Measurements from ENCODE around the gene SLC9B1.
"Not testable (repeated sequence)": the region's sequence is repeated elsewhere in the genome, so short reads cannot be mapped to it uniquely, and the experiment has no call there.

SLC9B1 gene

GRCh38 chr4:102877477-102878106, 141.9 kb downstream of the SLC9B1 start:
- DNase-seq = not testable (repeated sequence)

DNA sequence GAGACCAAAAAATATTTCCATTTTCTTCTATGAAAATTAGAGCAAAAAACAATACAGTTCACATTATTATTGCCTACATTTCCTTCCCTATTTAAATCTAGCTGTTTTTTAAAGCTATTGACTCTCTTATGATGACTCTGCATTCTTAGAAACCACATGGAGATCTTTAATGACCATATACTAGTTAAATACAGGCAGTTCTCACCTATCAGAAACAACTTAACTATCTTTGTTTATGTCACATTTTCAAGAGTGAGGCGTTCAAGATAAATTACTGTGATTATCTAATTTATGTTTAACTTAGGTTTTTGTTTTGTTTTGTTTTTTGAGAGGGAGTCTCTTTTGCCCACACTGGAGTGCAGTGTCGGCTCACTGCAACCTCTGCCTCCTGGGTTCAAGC, 147.7 kb downstream of the SLC9B1 start:
- DNase-seq = no peak

DNA sequence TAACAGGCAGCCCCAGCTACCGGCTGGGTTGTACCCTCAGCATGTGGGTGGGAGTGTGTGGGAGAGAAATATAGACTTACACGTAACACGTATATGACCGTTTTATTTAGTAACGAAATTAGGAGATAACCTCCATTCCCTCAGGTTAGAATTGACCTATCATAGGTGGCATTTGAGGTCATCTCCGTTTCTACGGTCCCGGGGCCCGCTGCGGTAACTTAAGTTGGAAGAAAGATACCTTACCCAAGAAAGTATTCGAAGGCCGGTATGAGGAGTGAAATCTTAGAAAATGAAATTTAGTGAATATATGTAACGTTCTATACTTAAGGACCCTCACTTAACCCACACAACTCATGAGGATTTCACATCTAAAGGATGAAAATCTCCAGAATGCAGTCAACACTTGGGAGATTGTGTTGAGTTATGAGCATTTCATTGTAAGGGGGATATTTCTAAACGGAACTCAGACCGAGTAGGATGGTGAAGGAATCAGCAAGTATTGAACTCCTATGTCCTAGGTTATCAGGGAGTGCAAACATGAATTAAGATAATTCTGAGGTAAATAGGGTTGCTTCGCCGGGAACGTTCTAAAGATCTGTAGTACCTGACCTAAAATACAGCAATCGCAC, 149.8 kb downstream of the SLC9B1 start:
- peak in 1 of 2 experiments; percentile 43 for DNase-seq

- DNase-seq = peak; percentile 69 to 83
These were observed 150.5 kb downstream of the SLC9B1 start, which contains the start of gene CISD2 for GRCh38 chr4:102868781-102869568. Gene CISD2, plus strand, starts transcription at chr4:102868992. Its CDS starts 93 bp downstream, at chr4:102869085.

DNA sequence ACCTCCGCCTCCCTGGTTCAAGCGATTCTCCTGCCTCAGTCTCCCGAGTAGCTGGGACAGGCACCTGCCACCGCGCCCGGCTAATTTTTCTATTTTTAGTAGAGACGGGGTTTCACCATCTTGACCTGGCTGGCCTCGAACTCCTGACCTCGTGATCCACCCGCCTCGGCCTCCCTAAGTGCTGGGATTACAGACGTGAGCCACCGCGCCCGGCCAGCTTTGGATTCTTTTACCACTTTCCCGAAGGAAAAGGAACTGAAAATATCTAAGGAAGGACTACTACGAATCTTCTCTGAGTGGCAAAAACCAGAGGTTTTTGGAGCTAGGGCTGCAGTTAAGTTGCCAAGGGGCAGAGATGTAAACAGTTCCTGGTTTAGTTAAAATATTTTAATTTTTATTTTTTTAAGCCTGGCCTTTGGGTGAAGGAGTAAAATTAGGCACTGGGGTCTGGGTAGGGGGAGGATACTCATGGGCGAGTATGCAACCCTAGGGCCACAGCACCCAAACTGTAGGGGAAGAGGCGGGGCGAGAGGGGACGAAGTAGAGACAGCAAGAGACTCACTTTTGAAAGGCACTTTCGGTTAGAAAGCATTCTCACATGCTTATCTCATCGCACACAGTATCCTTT, 151.2 kb downstream of the SLC9B1 start:
- no peak for DNase-seq

DNA sequence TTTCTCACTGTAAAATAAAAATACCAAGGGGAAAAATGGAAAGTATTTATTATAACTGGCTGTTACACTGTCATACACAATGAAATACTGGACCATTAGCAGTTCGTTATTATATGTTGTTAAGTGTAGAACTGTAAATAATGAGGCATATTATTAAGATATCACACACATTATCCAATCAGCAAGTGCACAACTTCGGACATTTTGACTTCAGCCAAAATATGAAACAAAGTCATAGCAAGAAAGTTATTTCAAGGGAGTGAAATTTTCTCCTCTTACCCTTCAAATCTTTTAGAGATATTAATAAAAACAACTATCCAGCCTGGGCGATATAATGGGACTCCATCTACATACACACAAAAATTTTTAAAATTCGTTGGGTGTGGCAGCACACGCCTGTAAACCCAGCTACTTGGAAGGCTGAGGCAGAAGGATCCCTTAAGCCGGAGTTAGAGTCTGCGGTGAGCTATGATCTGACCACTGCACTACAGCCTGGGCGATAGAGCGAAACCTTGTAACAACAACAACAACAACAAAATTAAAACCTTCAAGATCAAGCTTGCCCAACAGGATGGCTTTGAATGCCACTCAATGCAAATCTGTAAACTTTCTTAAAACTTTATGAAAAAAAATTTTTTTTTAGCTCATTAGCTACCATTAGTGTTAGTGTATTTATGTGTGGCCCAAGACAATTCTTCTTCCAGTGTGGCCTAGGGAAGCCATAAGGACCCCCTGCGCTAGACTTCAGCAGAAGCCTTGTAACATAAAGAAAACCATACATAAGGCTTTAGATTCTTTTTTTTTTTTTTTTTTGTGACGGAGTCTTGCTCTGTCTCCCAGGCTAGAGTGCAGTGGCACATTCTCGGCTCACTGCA, 152.0 kb downstream of the SLC9B1 start:
- DNase-seq = no peak

GRCh38 chr4:102865327-102865726, 154.2 kb downstream of the SLC9B1 start:
- DNase-seq = not testable (repeated sequence)

- no peak for DNase-seq
These were observed 156.8 kb downstream of the SLC9B1 start for GRCh38 chr4:102862747-102863146.

DNA sequence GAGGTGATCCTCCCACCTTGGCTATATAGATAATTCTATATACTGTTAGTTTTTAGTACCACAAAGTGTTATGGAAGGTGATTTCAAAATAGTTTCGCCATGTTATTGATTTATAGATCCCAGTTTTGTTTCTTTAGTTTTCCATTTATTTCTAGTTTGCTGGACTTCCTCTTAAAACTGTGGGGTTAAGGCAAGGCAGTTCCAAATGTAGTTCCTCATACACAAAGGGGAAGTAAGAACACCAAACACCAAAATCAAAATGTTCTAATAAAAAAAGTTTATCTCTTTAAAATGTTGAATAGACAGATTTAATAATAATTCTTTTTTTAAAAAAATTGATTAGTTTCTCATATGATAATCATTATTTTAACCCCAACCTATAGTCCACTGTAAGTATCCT, 157.5 kb downstream of the SLC9B1 start:
- no peak for DNase-seq

GRCh38 chr4:102860611-102861324, 158.7 kb downstream of the SLC9B1 start:
- no peak for DNase-seq

DNA sequence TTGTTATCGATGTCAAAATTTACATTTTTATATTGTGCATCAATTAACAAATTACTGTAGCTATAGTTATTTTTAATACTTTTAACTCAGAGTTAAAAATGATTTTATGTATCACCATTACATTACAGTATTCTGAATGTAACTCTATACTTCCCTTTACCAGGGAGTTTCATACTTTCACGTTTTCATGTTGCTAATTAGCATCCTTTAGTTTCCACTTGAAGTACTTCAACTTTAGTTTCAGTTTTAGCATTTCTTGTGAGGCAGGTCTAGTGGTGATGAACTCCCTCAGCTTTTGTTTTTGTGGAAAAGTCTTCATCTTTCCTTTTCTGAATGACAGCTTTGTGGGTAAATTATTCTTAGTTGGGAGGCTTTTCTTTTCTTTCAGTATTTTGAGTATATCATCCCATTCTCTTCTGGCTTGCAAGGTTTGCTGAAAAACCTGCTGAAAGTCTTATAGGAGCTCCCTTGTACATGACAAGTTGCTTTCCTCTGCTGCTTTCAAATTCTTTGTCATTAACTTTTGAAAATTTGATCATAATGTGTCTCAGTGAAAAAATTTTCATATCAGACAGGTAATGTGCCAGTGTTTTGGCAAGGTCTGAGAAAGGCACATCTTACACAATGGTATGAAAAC, 160.6 kb downstream of the SLC9B1 start:
- no peak for DNase-seq
